NCI-H1092 (cell line): ENCODE measurements around the gene XRCC6.
"Not testable (repeated sequence)": the region's sequence is repeated elsewhere in the genome, so short reads cannot be mapped to it uniquely, and the experiment has no call there.

Experiments used
- DNase-seq: peaks from one replicate; lab custom pipeline; 2025; lab: John Stamatoyannopoulos, UW

Gene XRCC6

GRCh38 chr22:41650821-41651220 is 29.7 kb downstream of the XRCC6 start:
- no peak for DNase-seq

GRCh38 chr22:41654322-41654721 is 33.2 kb downstream of the XRCC6 start:
- DNase-seq = no peak

- no peak for DNase-seq
These were observed 35.5 kb downstream of the XRCC6 start for GRCh38 chr22:41656556-41656955.

GRCh38 chr22:41657709-41658108 is 36.6 kb downstream of the XRCC6 start:
- DNase-seq = no peak

- DNase-seq = no peak
These were observed 37.8 kb downstream of the XRCC6 start for GRCh38 chr22:41658869-41659268.

DNA sequence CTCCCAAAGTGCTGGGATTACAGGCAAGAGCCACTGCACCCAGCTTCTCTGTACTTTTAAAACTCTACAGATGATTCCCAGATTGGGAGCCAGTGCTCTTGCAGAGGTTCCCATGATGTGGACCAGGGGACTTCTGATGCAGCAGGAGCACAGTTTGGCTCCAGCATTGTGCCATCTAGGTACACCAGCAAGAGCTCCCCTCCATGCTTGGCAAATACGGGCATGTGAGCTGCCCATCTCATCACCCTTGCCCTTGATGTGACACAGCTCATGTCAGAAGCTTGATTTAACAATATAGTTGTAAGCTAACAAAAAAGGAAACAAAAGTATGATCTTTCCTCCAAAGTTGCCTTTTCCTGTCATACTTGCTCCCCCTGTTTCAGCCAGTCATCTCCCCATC is 38.8 kb downstream of the XRCC6 start:
- no peak for DNase-seq

DNA sequence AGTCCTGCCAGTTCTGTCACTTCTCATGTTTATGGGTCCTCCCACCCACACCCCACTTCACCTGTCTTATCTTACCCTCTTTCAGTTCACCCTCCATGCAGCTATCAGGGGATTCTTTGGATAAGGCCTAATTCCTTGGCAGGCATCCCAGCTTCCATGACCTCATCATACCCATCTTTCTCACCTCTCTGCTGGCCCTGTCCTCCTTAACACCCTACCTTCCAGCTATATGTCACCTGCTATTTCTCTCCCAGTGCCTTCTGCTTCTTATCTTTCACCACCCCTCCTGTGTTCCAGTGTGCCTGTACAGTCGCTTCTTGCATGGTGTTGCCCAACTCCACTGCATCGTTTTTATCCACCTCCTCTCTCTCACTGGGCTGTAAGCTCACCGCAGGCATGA is 39.3 kb downstream of the XRCC6 start:
- DNase-seq = no peak

DNA sequence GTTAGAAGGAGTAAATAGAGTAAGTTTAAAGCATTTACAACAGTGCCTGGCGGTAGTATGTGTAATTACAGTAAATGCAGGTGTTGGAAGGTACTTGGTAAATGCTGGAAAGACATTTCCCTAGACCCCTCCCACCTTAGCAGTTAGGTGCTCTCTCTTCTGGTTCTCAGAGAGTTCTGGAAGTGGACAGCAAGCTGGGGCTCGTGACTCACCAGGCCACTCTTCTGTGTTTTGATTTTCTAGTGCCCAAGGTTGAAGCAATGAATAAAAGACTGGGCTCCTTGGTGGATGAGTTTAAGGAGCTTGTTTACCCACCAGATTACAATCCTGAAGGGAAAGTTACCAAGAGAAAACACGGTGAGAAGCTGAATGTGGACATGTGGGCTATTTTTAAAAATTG is 40.0 kb downstream of the XRCC6 start:
- no peak for DNase-seq

GRCh38 chr22:41661713-41662112 is 40.6 kb downstream of the XRCC6 start:
- no peak for DNase-seq

- DNase-seq = not testable (repeated sequence)
These were observed 42.5 kb downstream of the XRCC6 start for GRCh38 chr22:41663594-41663993.

DNA sequence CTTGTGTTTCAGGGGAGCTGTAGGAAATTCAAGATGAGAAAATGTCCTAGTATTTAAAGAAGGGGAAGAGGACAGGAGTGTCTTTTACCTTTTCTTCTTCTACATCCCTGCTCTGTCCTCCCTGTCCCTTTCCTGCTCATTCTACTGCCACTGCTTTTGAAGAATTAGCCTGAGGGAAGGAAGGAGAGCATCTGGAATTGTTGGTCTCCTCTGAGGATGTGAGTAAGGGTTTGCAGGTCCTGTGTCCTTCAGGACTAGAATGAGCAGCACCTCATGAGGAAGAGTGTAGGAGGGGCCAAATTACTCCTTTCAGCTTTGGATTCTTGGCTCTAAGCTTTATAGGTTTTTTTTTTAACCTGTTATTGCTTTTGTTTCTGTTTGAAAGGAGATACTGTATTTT is 43.4 kb downstream of the XRCC6 start:
- no peak for DNase-seq

GRCh38 chr22:41664951-41665350 is 43.9 kb downstream of the XRCC6 start:
- DNase-seq = no peak

DNA sequence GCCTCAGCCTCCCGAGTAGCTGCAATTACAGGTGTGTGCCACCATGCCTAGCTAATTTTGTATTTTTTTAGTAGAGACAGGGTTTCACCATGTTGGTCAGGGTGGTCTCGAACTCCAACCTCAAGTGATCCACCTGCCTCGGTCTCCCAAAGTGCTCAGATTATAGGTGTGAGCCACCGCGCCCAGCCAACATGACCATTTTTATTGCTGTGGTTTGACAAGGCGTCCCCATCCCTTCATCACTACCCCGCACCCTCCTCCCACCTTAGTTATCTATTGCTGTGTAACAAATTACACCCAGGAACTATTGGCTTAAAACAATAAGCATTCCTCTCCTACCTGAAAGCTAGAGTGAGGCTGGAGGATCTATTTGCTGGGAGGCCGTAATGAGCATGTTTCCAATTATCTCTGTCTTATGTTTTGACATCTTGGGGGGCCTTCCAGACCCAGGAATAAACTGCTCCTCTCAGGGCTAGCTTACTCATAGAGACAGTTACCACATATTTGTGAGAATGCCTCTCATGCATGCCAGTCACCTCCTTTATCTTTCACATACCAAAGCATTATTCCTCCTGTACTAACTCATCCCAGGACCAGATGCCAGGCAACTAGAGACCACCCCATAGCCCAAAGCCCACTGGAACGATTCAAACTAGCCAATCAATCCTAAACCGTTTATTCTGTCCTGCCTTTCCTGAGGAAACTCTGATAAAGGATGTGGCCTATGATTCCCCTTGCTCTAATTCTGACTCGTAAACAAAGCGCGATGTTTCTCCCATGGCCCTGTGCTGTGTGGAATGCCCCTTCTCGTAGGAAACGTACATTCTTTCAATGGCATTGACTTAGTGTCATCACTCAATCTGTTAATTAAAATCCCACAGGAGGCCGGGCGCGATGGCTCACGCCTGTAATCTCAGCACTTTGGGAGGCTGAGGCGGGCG is 48.1 kb downstream of the XRCC6 start:
- DNase-seq = no peak

GRCh38 chr22:41672096-41672495 is 51.0 kb downstream of the XRCC6 start:
- DNase-seq = not testable (repeated sequence)

GRCh38 chr22:41672780-41673509 is 51.9 kb downstream of the XRCC6 start:
- no peak for DNase-seq

DNA sequence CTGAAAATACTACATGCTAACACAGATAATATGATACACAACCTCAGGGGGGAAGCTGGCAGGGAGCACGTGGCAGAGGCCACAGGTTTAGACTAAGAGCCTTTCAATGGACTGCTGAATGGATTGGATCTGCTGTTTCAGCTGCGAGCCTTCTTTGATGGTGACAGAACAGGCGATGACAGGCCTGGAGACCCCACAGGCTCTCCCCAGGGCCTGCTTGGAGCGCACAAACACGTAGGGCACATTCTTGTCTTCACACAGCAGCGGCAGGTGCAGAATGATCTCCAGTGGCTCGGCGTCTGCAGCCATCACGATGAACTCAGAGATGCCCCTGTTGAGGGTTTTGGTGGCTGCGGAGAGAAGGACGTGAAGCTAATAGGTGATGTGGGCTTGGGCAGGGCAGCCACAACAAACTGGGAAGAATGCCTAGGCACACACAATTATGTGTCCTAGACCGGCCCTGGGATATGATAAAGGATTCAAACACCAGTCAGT is 53.8 kb downstream of the XRCC6 start:
- DNase-seq = no peak

GRCh38 chr22:41676134-41676533 is 55.0 kb downstream of the XRCC6 start:
- DNase-seq = no peak

- DNase-seq = peak; percentile 17
These were observed 60.5 kb downstream of the XRCC6 start for GRCh38 chr22:41681616-41682015.

DNA sequence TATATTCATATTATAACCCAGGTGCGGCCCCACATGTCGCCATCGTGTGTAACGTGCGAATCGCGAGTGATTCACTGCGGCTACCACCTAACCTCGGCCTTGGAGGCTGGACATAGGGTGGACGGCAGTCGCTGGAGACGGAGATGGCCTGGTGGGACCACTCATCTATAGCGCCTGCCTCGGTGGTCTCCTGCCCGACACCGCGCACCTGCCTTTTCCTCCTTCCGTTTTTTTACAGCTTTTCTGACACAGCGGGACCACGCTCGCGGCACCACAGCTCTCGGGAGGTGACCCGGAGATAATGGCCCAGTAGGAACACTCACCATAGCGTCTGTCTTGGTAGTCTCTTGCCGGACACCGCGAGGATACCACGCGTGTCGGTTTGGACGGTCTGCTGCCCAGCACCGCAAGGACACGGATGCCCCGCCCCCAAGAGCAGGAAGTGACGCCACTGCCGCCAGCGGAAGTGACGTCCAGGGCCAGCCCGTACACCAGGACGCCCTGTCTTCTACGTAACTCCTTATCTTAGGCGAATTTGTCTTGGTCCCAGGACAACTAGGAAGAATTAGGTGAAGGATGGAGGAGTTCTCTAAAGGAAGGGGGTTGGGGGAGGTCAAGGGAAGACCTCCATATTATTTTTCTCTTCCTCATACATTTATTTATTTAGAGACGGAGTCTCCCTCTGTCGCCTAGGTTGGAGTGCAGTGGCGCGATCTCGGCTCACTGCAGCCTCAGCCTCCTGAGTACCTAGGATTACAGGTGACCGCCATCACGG is 61.1 kb downstream of the XRCC6 start:
- DNase-seq = peak; percentile 72

DNA sequence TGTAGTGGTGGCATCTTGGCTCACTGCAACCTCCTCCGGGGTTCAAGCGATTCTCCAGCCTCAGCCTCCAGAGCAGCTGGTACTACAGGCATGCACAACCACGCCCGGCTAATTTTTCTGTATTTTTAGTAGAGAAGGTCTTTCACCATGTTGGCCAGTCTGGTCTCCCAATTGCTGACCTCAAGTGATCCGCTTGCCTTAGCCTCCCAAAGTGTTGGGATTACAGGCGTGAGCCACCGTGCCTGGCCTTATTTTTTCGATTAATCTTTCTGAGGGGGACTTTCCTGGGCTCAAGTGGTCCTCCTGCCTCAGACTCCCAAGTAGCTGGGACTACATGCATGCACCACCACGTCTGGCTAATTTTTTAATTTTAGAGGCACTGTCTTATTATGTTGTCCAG is 62.0 kb downstream of the XRCC6 start:
- DNase-seq = no peak

GRCh38 chr22:41683616-41684015 is 62.5 kb downstream of the XRCC6 start:
- DNase-seq = no peak

DNA sequence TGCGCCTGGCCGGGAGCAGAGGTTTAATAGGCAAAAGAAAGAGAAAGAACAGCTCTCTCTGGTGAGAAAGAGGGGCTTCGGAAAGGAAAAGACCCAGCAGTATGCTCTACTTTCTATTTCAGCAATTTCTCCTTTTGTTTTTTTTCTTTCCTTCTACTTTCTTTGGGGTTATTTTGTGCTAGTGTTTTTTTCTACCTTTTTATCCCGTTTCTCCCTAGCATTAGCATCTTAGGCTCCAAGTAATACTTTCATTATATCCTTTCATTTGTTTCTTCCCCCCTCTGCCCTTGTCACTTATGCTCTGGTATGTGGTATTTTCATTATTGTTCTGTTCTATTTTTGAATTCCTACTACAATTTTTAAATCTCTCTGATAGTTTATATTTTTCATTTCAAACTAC is 63.1 kb downstream of the XRCC6 start:
- no peak for DNase-seq
